Astrocyte of the hippocampus (primary cell): ENCODE results near the gene DEGS1.

Experiments used
- DNase-seq: peaks from one replicate; pipeline ENCODE4 v3.0.0; 2011; ENCODE audit warnings: low read depth, low spot score

DEGS1 gene

DNA sequence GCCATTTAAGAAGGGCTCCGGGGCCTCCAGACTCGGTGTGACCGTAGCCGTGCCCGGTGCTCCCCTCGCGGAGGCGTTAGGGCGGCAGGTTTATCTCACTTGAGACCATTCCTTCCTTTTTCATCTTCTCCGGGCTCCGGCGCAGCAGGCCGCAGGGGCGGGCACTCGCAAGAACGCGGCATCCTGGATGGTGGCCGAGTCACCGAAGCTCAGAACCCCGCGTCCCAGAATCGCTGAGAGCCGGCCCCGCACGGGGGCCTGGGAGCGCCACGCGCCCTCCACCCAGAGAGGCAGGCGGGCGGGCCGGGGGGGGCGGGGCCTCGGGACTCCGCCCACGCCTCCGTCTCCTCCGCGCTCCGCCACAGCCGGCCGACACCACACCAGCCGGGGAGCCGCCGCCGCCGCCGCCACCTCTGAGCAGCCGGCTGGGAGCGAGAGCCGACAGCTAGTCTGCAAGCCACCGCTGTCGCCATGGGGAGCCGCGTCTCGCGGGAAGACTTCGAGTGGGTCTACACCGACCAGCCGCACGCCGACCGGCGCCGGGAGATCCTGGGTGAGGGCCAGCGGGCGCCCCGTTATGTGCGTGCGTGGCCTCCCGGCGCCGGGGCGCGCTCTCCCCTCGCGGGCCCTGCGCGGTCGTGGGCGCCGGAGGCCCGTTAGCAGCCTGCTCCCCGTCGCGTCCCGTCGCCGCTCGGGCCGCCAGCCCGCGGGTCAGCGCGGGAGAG, at the start of gene DEGS1:
Gene DEGS1 (plus strand): TSS at position 375 of the 725 bp plus-strand sequence. CDS start 97 bp downstream, at position 472.
- peak; percentile 95 for DNase-seq

DNA sequence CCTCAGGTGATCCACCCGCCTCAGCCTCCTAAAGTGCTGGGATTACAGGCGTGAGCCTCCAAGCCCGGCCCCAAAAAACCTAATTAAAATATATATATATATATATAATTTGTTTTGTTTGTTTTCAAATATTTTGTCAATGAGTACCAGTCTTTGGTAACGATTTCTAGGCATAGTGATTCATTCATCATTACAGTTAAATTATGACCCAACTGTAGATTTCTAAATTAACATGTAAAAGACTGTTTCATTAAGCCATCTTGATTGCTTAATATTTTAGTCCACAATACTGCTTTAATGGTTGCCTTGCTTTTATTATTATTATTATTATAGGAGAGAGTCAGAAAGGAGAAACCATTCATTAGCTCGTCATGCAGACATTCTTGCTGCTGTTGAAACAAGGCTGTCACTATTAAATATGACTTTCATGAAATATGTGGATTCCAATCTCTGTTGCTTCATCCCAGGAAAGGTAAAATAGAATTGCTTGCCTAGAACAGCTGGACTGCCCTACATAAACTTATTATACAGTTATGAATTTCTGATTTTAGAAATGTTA, 49.2 kb upstream of the DEGS1 start:
- DNase-seq: no peak

DNA sequence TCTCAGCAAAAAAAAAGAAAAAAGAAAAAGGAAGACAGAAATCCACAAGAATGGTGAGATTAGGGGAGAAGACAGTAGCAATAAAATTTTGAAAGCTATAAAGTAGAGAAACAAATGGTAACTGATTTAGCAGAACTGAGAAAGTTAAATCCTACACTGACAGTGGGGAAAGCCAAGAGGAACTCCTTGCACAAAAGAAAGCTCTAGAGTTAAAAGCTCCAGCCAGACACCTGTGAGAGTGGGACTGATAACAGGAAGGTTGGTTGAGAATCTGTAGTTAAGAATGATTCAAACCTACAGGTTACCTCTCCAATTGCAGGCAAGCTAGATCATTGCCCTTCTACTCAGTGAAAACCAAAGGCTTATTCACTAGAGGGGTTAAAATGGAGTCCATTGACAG, 45.5 kb upstream of the DEGS1 start:
- no peak for DNase-seq

DNA sequence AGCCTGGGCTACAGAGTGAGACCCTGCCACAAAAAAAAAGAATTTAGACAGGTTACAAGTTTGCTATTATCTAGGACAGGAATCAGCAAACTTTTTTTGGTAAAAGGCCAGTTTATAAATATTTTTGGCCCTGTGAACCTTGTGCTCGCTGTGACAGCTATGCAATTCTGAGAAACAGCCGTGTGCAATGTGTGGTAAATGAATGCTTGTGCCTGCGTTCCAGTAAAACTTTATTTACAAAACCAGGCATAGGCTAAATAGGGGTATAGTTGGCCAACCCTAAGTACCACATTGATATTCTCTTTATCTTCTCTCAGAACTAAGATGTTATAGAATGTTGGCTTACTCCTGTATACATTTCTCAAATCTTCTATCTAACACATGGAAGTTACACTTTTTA, 44.8 kb upstream of the DEGS1 start:
- DNase-seq: no peak

DNA sequence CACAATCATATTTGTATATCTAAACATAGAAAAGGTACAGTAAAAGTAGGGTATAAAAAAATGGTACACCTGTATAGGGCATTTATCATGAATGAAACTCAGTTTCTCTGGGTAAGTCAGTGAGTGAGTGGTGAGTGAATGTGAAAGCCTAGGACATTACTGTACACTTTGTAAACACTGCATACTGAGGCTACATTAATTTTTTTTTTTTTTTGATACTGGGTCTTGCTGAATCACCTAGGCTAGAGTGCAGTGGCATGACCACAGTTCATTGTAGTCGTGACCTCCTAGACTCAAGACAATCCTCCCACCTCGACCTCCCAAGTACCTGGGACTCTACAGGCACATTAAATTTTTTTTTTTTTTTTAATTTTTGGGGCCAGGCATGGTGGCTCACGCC, 41.3 kb upstream of the DEGS1 start:
- DNase-seq: no peak

DNA sequence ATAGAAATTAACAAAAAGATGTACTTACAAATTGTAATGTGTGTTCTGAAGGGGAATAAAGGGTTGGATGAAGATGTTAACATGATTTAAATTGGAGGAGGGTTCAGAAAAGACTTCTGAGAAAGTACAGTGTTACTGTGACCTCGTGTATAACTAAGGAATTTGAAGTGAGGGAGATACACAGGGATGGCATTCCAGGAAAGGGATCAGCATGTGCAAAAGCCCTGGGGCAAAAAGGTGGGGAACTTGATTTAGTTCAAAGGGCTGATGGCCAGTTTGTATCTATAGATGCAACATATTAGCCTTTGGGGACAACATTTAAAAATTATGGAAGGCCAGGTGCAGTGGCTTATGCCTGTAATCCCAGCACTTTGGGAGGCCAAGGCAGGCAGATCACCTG, 33.3 kb upstream of the DEGS1 start:
- DNase-seq: no peak

DNA sequence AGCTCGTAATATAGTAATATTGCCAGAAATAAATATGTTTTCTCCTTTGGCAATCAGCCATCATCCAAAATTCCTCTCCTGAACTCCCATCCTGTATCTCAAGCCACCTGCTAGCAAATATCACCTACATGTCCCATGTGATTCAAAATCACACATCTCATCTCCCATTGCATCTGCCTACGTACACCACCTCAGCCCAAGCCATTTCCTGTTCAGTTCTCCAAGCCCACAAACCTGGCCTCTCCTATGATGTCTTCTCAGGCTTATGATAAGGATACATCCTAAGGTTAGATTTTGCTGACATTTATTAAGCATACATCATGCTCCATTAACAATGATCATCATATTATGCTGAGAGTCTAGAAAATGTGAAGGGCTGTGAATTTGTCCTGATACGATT, 31.9 kb upstream of the DEGS1 start:
- no peak for DNase-seq

DNA sequence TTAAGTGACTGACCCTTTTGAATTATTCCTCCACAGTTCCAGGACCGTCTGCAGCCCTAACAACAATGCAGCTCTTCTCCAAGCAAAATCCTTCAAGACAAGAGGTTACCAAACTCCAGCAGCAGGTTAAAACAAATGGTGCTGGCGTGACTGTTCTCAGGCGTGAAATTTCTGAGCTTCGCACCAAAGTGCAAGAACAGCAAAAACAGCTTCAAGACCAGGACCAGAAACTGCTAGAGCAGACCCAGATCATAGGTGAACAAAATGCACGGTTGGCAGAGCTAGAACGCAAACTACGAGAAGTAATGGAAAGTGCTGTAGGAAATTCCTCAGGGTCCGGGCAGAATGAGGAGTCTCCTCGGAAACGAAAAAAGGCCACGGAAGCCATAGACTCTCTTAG, 25.7 kb upstream of the DEGS1 start:
- no peak for DNase-seq

DNA sequence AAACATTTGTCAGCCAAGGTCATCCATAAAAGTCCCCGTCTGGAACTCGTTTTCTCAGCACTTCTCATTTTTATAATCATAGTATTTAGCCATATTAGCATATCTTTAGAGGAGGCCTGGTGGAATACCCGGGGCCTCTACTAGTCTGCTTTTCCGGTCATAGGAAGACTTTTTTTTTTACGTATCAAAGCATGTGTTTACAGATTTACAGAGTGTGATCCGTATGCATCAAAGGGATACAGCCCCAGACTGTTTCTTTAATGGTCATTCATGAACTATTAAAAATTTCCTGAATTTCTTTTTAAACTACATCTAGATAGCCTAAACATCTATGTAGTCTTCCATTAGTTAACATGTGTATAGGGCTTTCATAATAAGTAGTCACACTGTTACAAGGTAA, 23.5 kb upstream of the DEGS1 start:
- DNase-seq: no peak

DNA sequence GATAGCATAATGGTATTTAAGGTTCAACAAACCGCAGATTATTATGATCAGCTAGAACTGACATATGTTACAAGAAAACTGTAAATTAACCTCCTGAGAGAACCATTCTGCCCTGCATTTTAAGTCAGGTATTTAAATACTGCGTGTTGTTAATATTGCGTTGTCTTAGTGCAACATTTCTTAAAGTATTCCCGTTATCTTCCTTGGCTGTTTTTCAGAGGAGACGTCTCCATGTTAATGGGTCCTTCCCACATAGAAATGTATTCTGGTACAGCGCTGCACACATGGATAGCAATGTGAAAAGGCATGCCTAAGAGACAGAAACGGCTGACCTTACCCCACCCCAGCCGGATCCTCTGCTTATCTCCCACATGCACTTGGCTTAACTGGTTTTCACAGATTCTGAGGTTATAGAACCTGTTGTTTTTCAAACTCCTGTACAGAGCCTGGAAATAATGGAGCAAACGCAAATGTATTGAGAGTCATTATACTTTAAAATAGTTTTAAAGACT, 22.8 kb upstream of the DEGS1 start:
- no peak for DNase-seq

DNA sequence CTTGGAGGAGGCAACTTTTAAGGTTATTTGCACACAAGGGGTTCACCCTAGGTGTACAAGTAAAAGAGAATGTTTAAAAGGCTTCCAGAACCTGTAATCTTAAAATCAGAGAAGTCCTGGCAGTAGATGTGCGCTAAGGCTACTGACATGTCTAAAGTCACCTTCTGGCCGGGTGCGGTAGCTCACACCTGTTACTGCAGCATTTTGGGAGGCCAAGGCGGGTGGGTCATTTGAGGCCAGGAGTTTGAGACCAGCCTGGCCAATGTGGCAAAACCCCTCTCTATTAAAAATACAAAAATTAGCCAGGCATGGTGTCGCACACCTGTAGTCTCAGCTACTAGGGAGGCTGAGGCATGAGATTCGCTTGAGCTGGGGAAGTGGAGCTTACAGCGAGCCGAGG, 20.3 kb upstream of the DEGS1 start:
- no peak for DNase-seq

DNA sequence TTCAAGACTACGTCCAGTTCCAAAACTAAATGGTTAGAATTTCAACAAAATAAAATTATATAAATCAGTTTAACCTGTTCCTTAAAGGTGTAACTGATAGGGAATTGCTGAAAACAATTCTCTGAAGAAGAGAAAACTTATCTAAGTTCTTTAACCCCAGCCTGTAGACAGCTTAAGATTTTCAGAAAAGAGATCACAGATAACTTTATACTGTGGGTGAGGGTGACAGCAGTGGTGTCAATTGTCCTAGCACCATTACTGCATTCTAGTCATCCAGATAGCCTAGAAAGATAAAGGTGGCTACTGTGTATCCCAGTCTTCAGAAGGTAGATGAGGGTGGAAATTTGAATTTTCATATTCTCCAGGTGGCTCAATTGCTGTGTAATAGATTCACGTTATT, 19.7 kb upstream of the DEGS1 start:
- no peak for DNase-seq

DNA sequence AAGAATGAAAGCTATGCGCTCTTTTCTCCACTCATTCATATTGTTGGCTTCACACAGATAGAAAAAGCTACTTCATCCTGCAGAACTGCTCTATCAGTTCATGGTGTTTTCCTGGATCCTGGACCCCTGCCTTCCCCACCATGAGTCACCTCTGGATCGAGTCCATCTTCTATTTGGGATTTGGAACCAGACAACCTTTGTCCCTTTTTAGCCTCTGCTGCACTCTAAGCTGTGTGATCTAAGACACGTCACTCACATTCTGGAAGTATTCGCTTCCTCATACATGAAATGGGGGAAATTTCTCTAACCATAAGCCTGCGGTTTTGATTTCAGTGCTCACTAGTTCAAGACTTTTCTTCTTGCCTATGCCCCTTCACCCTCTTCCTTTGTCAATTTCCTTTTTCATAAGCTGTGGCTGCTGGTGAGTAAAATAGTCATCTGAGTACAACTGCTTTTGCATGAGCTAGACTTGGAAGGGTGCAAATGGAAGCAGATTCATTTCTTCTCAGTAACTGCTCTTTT, 14.1 kb upstream of the DEGS1 start:
- DNase-seq: peak; percentile 97

DNA sequence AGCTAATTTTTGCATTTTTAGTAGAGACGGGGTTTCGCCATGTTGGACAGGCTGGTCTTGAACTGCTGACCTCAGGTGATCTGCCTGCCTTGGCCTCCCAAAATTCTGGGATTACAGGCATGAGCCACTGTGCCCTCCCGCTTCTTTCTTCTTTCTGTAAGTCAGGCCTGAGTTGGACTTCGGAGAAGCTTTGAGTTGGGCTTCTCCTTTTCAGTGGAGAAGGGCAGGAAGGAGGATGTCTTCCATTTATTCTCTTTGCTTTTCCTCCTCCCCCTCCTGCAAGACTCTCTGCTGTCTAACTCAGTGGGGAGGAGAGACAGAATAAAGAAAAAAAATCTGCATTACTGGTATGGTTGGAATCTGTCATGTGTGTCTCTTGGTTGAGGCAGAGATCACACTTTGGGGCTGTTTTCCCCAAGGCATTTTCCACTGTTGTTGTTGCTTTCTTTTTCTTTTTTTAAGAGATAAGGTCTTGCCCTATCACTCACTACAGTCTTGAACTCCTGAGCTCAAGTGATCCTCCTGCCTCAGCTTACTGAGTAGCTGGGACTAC, 13.2 kb upstream of the DEGS1 start:
- DNase-seq: no peak

DNA sequence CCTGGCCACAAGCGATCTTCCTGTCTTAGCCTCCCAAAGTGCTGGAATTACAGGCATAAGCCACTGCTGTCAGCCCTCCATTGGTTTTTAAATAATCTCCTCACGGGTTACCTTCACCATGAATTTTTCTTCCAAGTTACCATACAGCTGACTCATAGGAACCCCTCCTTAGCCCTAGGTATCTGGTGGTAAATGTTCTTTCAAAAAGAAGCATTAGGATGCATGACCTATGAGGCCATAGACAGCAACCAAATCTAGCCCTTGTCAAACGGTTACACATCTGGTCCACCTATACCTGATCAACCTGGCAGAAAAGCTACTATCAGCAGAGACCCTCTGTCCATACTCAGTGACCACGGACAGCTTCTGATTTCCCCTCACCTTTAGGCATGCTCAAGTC, 12.7 kb upstream of the DEGS1 start:
- DNase-seq: no peak

DNA sequence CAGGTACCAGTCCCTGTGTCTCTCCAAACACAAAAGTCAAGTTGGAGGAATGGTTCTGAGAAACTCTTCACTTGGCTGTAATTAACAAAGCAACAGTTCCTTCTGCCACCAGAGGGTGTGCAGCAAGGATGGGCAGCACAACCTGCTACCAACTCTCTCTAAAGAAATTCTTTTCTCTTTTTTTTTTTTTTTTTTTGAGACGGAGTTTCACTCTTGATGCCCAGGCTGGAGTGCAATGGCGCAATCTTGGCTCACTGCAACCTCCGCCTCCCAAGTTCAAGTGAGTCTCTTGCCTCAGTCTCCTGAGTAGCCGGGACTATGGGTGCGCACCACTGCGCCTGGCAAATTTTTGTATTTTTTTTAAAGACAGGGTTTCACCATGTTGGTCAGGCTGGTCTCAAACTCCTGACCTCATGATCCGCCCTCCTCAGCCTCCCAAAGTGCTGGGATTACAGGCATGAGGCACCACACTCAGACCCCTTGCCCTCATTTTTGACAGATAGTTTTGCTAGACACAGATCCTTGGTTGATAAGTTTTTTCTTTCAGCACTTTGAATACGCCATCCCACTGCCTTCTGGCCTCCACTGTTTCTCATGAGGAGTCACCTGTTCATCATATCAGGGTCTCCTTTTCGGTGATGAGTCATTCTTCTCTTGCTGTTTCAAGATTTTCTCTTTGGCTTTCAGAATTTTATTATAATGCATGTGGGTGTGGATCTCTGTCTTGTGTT, 12.1 kb upstream of the DEGS1 start:
- DNase-seq: peak; percentile 50

DNA sequence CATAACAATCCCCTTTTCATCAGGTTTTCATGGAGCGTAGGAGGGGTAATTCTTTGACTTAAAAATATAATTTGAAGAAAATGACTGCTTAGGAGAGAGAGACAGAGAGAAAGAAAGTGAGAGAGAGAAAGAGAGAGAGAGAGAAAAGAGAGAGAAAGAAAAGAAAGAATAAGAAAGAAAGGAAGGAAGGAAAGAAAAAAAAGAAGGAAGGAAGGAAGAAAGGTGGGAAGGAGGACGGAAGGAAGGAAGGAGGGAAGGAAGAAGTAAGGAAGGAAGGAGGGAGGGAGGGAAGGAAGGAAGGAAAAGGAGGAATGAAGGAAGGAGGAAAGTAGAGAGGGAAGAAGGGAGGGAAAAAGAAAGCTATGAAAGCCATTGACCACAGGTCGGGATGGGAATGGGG, 10.8 kb upstream of the DEGS1 start:
- DNase-seq: no peak

DNA sequence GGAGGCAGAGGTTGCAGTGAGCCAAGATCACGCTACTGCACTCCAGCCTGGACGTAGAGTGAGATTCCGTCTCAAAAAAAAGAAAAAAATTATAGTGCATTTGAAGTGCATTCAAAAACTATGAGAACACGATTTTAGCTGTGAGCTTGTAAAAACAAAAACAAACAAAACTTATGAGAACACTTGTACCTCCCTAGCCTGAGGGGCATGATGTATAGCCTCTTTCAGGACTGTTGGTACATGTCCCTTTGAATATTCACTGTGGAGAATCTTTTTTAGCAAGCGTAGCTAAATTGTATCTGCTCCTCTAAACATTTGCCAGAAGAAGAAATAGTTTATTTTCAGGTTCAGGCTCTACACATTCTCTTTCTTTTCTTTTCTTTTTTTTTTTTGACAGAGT, 9.5 kb upstream of the DEGS1 start:
- DNase-seq: no peak

DNA sequence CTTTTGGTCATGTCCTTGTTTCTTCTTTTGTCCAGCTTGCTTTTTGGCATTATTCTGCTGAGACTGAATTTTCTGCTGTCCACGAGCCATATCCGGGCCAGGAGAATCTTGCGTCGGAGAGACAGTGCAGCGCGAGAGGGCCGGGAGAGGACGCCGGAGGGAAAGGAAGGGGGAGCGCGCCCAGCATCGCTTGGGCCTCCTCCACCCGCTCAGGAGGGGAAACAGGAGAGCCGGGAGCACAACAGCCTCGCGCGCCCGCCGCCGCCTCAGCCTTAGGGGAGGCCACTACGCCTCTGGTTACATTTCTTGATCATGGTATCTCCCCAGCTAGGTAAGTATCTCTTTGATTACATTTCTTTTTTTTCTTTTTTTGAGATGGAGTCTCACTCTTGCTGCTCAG, 7.4 kb upstream of the DEGS1 start:
- peak; percentile 44 for DNase-seq

DNA sequence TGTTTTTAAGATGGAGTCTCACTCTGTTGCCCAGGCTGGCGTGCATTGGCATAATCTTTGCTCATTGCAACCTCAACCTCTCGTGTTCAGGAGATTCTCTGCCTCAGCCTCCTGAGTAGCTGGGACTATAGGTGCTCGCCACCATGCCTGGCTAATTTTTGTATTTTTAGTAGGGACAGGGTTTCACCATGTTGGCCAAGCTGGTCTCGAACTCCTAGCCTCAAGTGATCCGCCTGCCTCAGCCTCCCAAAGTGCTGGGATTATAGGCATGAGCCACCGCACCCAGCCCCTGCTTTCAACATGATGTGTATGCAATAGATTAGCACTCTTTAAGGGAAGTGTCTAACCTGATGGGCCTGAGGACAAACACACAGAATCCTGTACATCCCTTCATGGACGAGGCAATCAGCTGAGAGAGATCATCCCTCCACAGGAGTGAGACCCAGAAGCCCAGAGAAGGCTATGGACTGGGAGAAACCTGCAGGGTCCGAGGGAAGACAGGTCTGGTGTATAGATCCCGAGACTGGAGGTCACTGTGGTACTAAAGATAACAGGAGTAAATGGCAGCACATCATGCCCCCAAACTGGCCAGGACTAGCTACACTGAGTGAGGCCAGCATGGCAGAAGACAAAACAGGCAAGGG, 5.6 kb upstream of the DEGS1 start:
- DNase-seq: no peak

DNA sequence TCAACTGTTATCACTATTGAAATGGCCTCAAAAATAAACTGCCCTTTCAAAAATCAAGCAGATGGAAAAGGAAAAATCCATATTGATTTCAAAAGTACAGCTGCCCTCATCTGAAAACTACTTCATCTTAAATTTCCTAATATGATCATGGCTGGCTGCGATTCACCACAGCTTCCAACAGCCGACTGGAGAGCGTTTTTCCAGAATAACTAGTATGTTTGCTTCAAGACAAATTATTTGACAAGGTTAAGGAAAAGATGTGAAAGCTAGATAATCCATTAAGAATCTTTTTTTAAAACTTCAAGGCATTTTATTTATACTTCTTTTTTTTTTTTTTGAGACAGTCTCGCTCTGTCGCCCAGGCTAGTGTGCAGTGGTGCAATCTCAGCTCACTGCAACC, 4.1 kb upstream of the DEGS1 start:
- no peak for DNase-seq
